BE2C (cell line): Measurements from ENCODE around the gene TRMU.

Source experiments
- DNase-seq: peaks from one replicate; pipeline ENCODE4 v3.0.0-alpha.2; 2020
- H3K27me3 ChIP-seq: fragments of 250-450 bp; sonication (Bioruptor Pico); 2 replicates; pipeline ENCODE4 v1.5.1; 2020; ENCODE audit warnings: mild to moderate bottlenecking
- H3K36me3 ChIP-seq: fragments of 250-450 bp; sonication (Bioruptor Pico); 2 replicates; pipeline ENCODE4 v1.5.1; 2020; ENCODE audit warnings: mild to moderate bottlenecking
- H3K4me1 ChIP-seq: fragments of 250-450 bp; sonication (Bioruptor Pico); 2 replicates; pipeline ENCODE4 v1.5.1; 2020
- H3K4me3 ChIP-seq: 2 replicates; pipeline ENCODE4 v1.5.1; 2011; ENCODE audit warnings: low read depth, low read length
- H3K9me3 ChIP-seq: fragments of 250-450 bp; sonication (Bioruptor Pico); 2 replicates; pipeline ENCODE4 v1.5.1; 2020
- CTCF ChIP-seq: IDR thresholded peaks from 2 replicates; pipeline ENCODE4 v1.5.1; 2012; ENCODE audit warnings: mild to moderate bottlenecking, low read depth, low read length

The TRMU gene

GRCh38 chr22:46299101-46299500, 36.4 kb upstream of the TRMU start:
- Histone ChIP-seq H3K4me3 (no peak overlapping the region), H3K36me3 (peaks cover 33% of the 10 kb centered on the region), H3K9me3 (no peaks in the 10 kb centered on the region), H3K4me1 (no peaks in the 10 kb centered on the region; the same call in 1 of the 2 replicates), H3K27me3 (no peaks in the 10 kb centered on the region)
- no peak for DNase-seq
- no peak for TF ChIP-seq CTCF

- DNase-seq: no peak
- no peaks in the 10 kb centered on the region; the same call in 1 of the 2 replicates for H3K4me1 ChIP-seq
- H3K36me3 ChIP-seq: peaks cover 44% of the 10 kb centered on the region
- no peaks in the 10 kb centered on the region for H3K27me3 ChIP-seq
- H3K4me3 ChIP-seq: no peak overlapping the region
- TF ChIP-seq CTCF: no peak
- no peaks in the 10 kb centered on the region for H3K9me3 ChIP-seq
These were observed 35.0 kb upstream of the TRMU start for GRCh38 chr22:46300491-46300890.

- no peak overlapping the region for H3K4me3 ChIP-seq
- no peak for TF ChIP-seq CTCF
These were observed 32.1 kb upstream of the TRMU start for GRCh38 chr22:46303347-46303965.

GRCh38 chr22:46308283-46308988, 27.1 kb upstream of the TRMU start:
- no peak for TF ChIP-seq CTCF
- Histone ChIP-seq H3K4me3 (no peak overlapping the region), H3K4me1 (no peaks in the 10 kb centered on the region), H3K9me3 (no peaks in the 10 kb centered on the region), H3K36me3 (peaks cover 59% of the 10 kb centered on the region), H3K27me3 (no peaks in the 10 kb centered on the region)
- DNase-seq: no peak

More at GRCh38 chr22:46303347-46303965, 32.1 kb upstream of the TRMU start:
- Histone ChIP-seq H3K4me1 (no peaks in the 10 kb centered on the region), H3K36me3 (peaks cover 55% of the 10 kb centered on the region), H3K27me3 (no peaks in the 10 kb centered on the region), H3K9me3 (no peaks in the 10 kb centered on the region)
- DNase-seq: no peak

GRCh38 chr22:46309526-46310085, 25.9 kb upstream of the TRMU start:
- no peaks in the 10 kb centered on the region for H3K4me1 ChIP-seq
- peaks cover 64% of the 10 kb centered on the region for H3K36me3 ChIP-seq

More at GRCh38 chr22:46309526-46310085, 25.9 kb upstream of the TRMU start:
- no peak for TF ChIP-seq CTCF
- H3K4me3 ChIP-seq: no peak overlapping the region
- no peaks in the 10 kb centered on the region for H3K9me3 ChIP-seq
- H3K27me3 ChIP-seq: no peaks in the 10 kb centered on the region
- no peak for DNase-seq
